Stimulated activated CD4-positive, alpha-beta T cell treated with anti-CD3 and anti-CD28 coated beads, TNF-alpha, amount 100 ng/mL, for 4 hours (primary cell): Measurements from ENCODE around the gene ROBO1.

Experiments
- DNase-seq, 3 experiments: peaks; one replicate each; pipeline ENCODE4 v3.0.0-alpha.2; 2020; ENCODE audit warnings: low read depth in 3 of 3

The ROBO1 gene

GRCh38 chr3:79467721-79468120 lies 300.1 kb downstream of the ROBO1 start:
- DNase-seq: no peak

DNA sequence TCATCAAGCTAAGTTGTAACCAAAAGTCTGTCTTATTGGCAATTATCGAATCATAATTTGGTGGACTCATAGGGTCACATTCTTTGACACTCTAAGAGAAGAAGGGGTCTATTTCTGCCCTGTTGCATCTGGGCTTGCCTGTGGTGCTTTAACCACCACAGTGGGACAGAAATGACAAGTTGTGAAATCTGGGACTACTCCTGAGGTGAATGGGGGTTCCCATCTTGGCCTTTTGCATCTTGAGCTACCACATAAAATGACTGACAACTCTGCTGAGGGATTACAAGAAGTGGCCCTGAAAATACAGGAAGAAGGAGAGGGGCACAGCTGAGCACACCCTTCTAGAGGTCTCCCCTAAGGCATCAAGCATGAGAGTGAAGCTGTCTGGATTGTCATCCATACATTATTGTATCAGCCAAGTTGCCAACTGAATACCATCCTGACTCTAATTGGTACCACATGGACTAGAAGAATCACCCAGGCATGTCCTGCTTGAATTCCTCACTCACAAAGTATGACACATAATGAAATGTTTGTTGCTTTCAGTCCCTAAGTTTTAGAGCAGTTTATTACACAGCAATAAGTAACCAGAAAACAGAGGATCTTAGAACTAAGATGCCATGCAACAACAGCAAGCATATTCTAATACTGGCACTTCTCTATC lies 306.5 kb downstream of the ROBO1 start:
- no peak for DNase-seq

GRCh38 chr3:79453600-79453999 lies 314.2 kb downstream of the ROBO1 start:
- no peak for DNase-seq

DNA sequence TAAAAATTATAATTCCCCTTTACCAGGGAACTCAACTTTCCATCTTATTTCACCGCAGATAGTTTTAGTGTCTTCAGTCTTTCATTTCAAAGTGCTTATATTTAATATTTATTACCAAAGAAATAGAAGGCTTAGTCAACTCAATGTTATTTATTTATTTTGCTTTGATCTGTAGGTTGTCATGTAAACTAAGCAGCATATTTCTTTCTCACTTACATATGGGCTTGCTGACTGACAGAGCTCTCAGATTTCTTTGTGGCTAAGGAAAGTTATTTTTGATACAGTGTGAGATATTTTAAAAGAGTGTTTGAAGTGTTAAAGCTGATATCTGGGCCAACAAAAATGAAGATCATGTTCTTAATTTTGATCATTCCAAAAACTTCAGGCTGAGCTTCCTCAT lies 331.4 kb downstream of the ROBO1 start:
- no peak for DNase-seq

GRCh38 chr3:79427081-79427480 lies 340.7 kb downstream of the ROBO1 start:
- no peak for DNase-seq

DNA sequence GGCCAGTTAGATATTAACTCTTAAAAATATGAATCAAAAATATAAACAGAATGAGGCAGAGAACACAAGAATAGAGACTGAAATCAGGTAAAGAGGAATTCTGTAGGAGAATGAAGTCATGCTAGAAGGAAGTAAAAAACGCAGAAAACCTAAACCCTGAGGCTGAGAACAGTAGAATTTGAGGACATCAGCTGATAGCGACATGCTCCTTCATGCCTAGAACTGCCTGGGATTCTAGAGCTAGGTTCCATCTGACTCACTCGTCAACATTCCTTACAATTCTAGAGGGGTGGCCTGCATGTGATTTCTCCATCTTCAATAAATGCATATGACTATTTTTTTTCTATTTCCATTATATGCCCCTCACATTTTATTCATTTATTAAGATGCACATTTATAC lies 343.0 kb downstream of the ROBO1 start:
- DNase-seq: no peak

- no peak for DNase-seq
These were observed 344.4 kb downstream of the ROBO1 start for GRCh38 chr3:79423417-79423816.

DNA sequence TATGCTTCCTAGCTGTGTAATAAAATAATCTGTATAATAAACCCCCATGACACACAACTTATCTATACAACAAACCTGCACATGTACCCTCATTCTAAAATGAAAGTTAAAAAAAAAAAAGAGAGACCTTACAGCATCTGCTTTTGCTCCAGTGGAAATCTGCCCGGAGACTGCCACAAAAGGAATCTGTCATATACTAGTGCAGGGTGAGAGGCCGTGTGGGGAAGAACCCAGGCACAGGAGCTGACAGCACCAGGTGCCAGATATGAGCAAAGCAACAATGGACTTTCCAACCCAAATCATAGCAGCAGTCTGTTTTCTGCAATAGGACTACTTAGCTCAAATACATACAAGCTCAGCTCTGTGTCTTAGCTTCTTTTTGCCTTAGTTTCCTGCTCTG lies 346.5 kb downstream of the ROBO1 start:
- no peak for DNase-seq

DNA sequence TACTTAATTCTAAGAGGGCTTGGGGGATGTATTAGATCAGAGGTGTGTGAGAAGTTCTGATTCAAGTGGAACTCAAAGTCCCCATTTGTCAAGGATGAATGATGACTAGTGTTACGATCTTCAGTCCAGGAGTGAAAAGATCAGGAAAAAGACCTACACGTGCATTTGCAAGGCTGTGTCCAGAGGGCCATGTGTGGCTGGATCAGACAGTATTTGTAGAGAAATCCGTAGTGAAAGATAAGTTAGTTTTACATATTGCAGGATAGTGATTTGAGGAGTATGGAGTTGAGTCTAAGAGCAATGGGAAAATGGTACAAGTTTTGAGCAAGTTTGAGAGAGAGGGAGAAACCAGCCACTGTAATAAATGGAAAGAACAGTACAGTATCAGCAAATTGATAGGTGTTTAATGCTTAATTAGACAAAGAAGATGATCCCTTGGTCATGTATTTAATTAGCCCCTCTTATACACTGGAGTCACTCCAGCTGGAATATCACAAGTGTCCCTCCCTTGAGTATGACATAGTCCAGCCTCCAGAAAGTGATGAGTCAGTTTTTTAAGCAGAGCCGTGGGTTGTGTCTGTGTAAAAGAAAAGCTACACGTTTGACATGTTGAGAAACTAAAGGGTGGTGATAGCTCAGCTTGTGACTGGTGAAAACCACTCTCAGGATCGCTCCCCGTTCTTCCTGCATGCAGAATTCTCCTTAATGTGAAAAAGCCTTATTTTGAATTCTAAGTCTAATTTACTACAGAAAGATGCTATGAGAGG lies 348.8 kb downstream of the ROBO1 start:
- no peak for DNase-seq

DNA sequence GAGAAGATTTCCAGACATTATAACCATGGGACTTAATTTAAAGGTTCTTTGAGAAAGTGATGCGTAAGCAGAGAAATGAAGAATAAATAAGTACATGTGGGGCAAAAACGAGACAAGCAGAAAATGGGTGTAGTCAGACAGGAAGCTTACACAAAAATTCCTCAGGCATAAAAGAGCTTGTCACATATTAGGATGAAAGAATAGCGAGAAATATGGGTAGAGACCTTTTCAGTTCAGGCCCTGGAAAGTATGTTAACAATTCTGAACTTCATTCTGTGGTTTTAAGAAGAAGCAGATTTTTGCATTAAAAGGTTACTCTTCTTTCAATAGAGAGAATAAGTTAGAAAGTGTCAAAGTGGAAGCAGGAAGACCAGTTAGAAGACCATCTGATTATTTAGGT lies 352.4 kb downstream of the ROBO1 start:
- no peak for DNase-seq

GRCh38 chr3:79414806-79415205 lies 353.0 kb downstream of the ROBO1 start:
- DNase-seq: no peak

- no peak for DNase-seq
These were observed 353.8 kb downstream of the ROBO1 start for GRCh38 chr3:79414035-79414434.

GRCh38 chr3:79412537-79412936 lies 355.3 kb downstream of the ROBO1 start:
- DNase-seq: no peak

DNA sequence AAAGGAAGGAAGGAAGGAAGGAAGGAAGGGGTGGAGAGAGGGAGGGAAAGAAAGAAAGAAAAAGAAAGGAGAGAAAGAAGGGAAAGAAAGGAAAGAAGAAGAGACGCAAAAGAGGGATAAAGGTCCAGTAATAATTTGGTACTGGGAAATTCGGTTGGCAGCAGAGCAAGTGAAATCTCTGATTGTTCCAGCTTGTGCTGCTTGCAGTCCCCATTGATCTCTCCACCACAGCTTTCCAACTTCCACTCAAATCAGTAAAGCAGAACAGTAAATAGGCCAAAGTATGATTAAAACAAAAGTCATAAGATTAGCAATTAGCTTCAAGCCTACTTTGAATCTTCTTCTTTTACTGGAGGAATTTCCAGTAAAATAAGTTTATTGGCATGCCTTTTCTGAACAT lies 357.2 kb downstream of the ROBO1 start:
- no peak for DNase-seq

- DNase-seq: no peak
These were observed 357.7 kb downstream of the ROBO1 start for GRCh38 chr3:79410136-79410535.

GRCh38 chr3:79406175-79406574 lies 361.6 kb downstream of the ROBO1 start:
- DNase-seq: no peak

DNA sequence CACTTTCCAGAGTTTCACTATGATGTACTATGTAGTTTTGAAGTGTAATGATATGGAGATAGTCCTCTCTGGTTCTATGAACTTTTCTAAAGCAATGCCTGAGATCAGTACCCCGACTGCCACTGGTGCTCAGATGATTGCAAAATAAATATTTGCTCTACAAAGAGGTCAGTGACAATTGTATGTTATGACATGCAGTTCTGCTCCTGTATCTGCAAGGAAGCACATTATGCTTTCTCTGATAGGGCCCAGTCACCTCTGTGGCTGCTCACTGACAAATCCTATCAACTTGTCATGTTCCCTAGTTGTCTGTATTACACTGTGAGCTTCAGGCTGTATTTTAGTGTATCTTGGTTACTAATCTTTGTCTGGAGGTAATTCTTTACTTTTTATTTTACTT lies 362.6 kb downstream of the ROBO1 start:
- no peak for DNase-seq

GRCh38 chr3:79396595-79396994 lies 371.2 kb downstream of the ROBO1 start:
- DNase-seq: no peak

- DNase-seq: no peak
These were observed 375.3 kb downstream of the ROBO1 start for GRCh38 chr3:79392479-79392878.

- DNase-seq: no peak
These were observed 377.4 kb downstream of the ROBO1 start for GRCh38 chr3:79390352-79390751.

DNA sequence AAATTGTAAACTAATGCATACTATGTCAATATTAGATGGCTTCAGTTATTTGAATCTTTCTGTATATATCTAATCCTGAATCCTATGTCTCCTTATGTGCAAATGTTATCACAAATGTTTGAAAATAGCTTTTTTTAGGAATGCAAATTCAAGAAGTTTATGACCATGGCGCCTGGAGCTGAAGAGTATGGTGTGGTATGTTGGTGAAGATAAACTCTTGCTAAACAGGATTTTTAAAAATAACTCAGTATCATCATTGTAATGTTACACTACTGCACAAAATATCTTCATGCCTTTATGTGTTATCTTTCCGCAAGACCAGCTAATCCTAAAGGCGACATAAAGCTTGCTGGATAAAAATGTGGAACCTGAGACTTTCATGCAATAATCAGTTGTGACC lies 382.6 kb downstream of the ROBO1 start:
- no peak for DNase-seq

- no peak for DNase-seq
These were observed 384.3 kb downstream of the ROBO1 start for GRCh38 chr3:79383402-79384012.

DNA sequence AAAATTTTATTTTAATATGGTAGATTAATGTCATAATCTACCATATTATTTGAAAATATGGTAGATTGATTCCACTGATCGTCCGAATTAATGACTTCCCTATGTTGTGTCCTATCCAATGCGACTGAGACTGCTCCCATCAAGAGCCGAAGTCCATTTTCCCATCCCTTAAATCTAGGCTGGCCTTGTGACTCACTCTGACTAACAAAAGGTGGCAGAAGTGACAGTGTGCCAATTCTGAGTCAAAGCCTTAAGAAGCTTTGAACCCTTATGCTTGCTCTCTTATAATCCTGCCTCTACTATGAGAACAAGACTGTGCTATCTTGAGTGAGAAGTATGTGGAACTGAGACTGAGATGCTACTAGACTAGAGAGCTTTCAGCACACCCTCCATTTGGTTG lies 387.2 kb downstream of the ROBO1 start:
- DNase-seq: no peak
